ENCODE data around the gene PIGK.

- TF ChIP-seq, protein P1, sequence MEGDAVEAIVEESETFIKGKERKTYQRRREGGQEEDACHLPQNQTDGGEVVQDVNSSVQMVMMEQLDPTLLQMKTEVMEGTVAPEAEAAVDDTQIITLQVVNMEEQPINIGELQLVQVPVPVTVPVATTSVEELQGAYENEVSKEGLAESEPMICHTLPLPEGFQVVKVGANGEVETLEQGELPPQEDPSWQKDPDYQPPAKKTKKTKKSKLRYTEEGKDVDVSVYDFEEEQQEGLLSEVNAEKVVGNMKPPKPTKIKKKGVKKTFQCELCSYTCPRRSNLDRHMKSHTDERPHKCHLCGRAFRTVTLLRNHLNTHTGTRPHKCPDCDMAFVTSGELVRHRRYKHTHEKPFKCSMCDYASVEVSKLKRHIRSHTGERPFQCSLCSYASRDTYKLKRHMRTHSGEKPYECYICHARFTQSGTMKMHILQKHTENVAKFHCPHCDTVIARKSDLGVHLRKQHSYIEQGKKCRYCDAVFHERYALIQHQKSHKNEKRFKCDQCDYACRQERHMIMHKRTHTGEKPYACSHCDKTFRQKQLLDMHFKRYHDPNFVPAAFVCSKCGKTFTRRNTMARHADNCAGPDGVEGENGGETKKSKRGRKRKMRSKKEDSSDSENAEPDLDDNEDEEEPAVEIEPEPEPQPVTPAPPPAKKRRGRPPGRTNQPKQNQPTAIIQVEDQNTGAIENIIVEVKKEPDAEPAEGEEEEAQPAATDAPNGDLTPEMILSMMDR (IDR thresholded peaks at IDR 0.05), result no peak
- TF ChIP-seq POLR2A (IDR thresholded peaks at IDR 0.05) (peak in 1 of 4 donors; percentile 27), POLR2AphosphoS5 (IDR thresholded peaks at IDR 0.05) (no peak), EP300 (IDR thresholded peaks at IDR 0.05) (no peak)
Observed at GRCh38 chr1:77218477-77219165, 609 bp downstream of the PIGK start.
